SK-N-SH (cell line): ENCODE results near the gene DCANP1.

Source experiments
- CTCF ChIP-seq: fragments of 200-600 bp; sonication (generic); IDR thresholded peaks from 2 replicates; pipeline ENCODE4 v1.6.1; 2017; ENCODE audit warnings: antibody characterized with exemption, mild to moderate bottlenecking, moderate library complexity
- EP300 ChIP-seq, 2 experiments: IDR thresholded peaks; 2 replicates each; pipeline versions ENCODE4 v1.4.0 to v1.6.1; 2012; ENCODE audit warnings: borderline replicate concordance in 1 of 2, low read depth in 1 of 2, low read length in 1 of 2
- EZH2phosphoT487 ChIP-seq: fragments of 200-600 bp; sonication (generic); IDR thresholded peaks from 2 replicates; pipeline ENCODE4 v1.6.1; 2017; ENCODE audit warnings: low read depth, mixed run types, mild to moderate bottlenecking, antibody characterized with exemption, moderate library complexity, borderline replicate concordance
- FOXJ3 ChIP-seq: sonication (generic); formaldehyde crosslinking; IDR thresholded peaks from 2 replicates; pipeline ENCODE4 v1.5.1; 2020; ENCODE audit warnings: mild to moderate bottlenecking, missing genetic modification reagents
- GATA2 ChIP-seq: sonication (generic); formaldehyde crosslinking; IDR thresholded peaks from 2 replicates; pipeline ENCODE4 v1.5.0; 2020; ENCODE audit warnings: mild to moderate bottlenecking, missing genetic modification reagents
- NRF1 ChIP-seq: IDR thresholded peaks from 2 replicates; pipeline ENCODE4 v1.6.1; 2012; ENCODE audit warnings: low read depth, mild to moderate bottlenecking, low read length
- RAD21 ChIP-seq: IDR thresholded peaks from 2 replicates; pipeline ENCODE4 v1.6.1; 2012; ENCODE audit warnings: mild to moderate bottlenecking, low read length
- REST ChIP-seq: IDR thresholded peaks from 2 replicates; pipeline ENCODE4 v1.6.1; 2012; ENCODE audit warnings: mild to moderate bottlenecking, low read depth, low read length, moderate library complexity
- RFX5 ChIP-seq: IDR thresholded peaks from 2 replicates; pipeline ENCODE4 v1.6.1; 2012; ENCODE audit warnings: mild to moderate bottlenecking, improper control_type of control experiment, low read length
- SMC3 ChIP-seq: IDR thresholded peaks from 2 replicates; pipeline ENCODE4 v1.6.1; 2012; ENCODE audit warnings: low read depth, low read length, improper control_type of control experiment
- TAF1 ChIP-seq: IDR thresholded peaks from 2 replicates; pipeline ENCODE4 v1.6.1; 2012; ENCODE audit warnings: low read depth, mild to moderate bottlenecking, low read length, moderate library complexity, borderline replicate concordance
- TEAD4 ChIP-seq: IDR thresholded peaks from 2 replicates; pipeline ENCODE4 v1.4.0; 2012; ENCODE audit warnings: mild to moderate bottlenecking, borderline replicate concordance; ENCODE audit not compliant: insufficient read depth
- USF2 ChIP-seq: fragments of 150-350 bp; IDR thresholded peaks from 2 replicates; pipeline ENCODE4 v1.6.1; 2017; ENCODE audit warnings: antibody characterized with exemption, low read length, low read depth, borderline replicate concordance
- ZBTB33 ChIP-seq: IDR thresholded peaks from 2 replicates; pipeline ENCODE4 v1.4.0; 2012; ENCODE audit warnings: low read depth, borderline replicate concordance

GRCh38 chr5:135465391-135466122 lies 18.4 kb upstream of the DCANP1 start:
- TF ChIP-seq CTCF = no peak
- no peak for TF ChIP-seq ZBTB33
- no peak for TF ChIP-seq FOXJ3 (CRISPR knock-in tag)
- TF ChIP-seq RAD21 = no peak
- TF ChIP-seq RFX5 = no peak
- no peak for TF ChIP-seq REST
- no peak for TF ChIP-seq EP300 (IDR thresholded peaks at IDR 0.05; ENCODE audit: borderline replicate concordance in 1 of 2, low read depth in 1 of 2, low read length in 1 of 2)
- no peak for TF ChIP-seq TEAD4
- TF ChIP-seq NRF1 = no peak
- no peak for TF ChIP-seq USF2
- TF ChIP-seq GATA2 (CRISPR knock-in tag) = no peak
- TF ChIP-seq TAF1 = no peak
- TF ChIP-seq SMC3 = no peak
- TF ChIP-seq EZH2phosphoT487 = no peak
